ENCODE results near the gene FREM1. TPM values are rescaled to one million over a fixed set of nuclear protein-coding genes. Genes with fewer than 3 reads are reported as not detected.

Gene FREM1
- total RNA-seq, 1 donor from 2014 or later: 2.4 TPM

DNA sequence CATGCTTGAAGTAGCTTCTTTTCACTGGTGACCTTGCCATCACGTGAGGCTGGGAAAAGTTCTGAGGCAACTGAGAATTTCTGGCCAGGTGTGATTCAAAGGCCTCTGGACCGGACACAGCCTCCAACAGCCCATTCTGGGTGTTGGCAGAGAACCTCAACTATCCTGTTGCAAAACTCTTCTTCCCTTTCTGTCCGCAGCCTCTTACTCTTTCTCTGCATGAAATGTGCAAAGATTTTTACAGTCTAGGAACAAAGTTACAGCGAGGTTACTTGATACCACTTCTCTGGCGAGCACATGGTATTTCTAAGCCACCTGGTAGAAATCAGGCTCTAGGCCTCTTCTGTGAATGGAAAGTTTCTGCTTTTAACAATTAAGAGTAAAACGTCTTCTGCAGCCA lies 79.2 kb downstream of the FREM1 start:
- no peak for DNase-seq (ENCODE audit: low spot score)
- intact Hi-C loops (cut with DNase I): no loop called here

DNA sequence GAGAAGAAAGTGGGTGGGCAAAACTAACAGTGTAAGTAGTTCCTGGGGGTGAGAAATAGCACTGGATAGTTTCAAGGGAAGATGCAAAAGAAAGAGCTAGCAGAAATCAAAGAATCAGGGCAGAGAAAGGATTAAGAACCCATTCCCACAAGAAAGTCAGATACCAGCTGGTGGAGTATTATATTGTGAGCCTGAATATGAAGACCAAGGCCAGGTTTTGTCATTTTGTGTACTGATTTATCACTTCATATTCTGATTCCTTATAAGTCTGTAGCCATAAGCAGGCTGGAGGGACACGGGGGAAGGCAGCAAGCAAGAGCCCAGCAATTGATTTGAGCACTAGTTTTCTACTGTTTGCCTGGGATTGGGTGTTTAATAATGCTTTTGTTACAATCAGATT lies 80.2 kb downstream of the FREM1 start:
- no peak for DNase-seq (ENCODE audit: low spot score)
- intact Hi-C loops (cut with DNase I): no loop called here

DNA sequence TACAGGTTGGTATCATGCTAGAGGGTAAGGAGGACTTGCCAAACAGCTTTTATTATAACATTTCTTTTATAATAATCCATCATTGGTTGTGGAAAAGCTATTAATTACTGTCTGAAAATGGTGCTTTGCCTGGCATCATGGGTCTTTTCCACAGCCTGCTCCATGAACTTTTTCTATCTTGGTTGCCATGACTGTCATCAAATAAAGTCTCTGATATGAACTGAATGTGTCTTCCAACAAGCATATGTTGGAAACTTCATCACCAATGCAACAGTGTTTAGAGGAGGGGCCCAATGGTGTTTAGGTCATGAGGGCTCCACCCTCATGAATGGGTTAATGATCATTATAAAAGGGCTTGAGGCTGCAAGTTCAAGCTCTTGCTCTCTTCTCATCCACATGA lies 81.0 kb downstream of the FREM1 start:
- intact Hi-C loops (cut with DNase I): no loop called here
- DNase-seq (ENCODE audit: low spot score): no peak

DNA sequence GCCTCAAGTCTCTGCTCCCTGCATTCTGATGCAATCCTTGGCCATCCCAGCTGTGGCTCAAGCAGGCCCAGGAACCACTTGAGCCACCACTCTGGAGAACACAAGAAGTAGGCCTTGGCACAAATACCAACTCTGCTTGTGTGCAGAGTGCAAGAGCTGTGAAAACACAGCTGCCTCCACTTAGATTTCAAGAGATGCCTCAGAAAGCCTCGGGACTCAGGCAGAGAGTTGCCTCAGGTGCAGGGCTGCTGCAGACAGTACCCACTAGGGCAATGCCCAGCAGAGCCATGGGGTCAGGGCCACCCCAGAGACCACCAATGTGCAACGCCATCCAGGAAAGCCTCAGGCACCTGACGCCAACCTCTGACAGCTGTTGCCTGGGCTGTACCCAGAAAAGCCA lies 82.4 kb downstream of the FREM1 start:
- DNase-seq (ENCODE audit: low spot score): no peak
- intact Hi-C loops (cut with DNase I): no loop called here

DNA sequence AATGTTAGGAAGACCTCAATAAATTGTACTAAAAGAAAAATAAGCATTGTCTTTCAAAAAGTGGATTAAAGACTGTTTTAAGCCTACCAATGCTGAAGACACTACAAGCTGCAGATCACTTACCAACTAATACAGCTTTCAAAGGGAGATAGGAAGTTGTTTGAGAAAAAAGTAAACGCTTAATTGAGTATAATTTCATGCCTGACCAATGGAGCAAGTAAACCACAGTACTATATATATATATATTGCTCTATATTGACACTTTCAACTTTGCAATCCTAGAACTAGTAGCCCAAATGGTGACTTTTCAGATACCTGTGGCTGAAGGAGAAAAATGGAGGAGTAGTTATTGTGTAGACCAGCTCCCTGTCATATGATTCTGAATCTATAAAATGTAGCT lies 85.7 kb downstream of the FREM1 start:
- intact Hi-C loops (cut with DNase I): no loop called here
- DNase-seq (ENCODE audit: low spot score): no peak

DNA sequence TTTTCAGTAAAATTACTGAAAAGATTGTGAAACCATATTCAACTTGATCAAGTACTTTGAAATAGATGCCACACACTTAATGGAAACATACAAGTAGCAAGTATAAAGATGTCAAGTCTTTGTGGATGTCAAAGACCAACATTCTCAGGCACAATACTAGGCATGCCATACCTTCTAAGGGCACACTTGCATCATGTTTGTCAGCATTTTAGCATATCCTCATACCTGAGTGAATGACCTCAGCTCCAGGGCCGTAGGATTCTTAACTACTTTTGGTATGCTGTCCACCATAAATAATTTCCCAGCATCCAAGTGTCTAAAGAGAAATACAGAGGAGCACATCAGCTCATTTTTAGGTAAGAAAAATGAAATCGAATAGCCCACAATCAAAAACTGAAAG lies 86.4 kb downstream of the FREM1 start:
- DNase-seq (ENCODE audit: low spot score): no peak
- intact Hi-C loops (cut with DNase I): no loop called here

DNA sequence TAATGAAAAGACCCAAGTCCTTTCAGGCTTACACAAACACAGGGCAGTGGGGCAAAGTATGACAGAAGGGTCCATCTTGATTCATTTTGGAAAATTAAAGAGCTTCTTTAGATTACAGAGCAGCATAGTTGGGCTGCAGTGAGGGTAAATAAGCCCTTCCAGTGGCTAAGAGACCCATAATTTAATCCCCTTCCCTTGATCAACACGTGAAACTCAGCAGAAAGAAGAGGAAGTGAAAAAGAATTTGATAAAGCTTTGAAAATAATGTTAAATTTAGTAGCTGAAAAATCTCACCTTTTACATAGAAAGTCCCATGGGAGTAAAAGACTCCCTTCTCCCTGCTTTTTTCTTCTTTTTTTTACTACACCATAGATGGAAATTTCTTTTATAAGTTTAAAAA lies 87.6 kb downstream of the FREM1 start:
- no peak for DNase-seq (ENCODE audit: low spot score)
- intact Hi-C loops (cut with DNase I): no loop called here

DNA sequence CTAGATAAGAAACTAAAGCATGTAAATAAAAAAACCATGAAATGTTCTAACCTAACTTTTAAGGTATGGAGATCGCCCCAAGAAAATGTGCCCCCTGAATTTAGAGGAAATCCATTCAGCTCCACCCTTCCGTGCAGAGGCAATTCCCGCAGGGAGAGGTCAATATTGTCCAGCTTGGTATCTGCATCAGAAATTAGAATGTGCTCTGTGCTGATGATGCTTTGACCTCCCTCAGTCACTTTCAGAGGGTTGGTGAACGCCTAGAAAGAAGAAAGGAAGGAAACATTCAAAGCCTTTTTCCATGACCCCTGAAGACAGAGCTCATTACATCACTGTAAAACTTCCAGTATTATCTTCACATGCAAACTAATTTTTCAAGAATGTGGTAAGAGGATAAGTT lies 91.0 kb downstream of the FREM1 start:
- intact Hi-C loops (cut with DNase I): no loop called here
- DNase-seq (ENCODE audit: low spot score): no peak

DNA sequence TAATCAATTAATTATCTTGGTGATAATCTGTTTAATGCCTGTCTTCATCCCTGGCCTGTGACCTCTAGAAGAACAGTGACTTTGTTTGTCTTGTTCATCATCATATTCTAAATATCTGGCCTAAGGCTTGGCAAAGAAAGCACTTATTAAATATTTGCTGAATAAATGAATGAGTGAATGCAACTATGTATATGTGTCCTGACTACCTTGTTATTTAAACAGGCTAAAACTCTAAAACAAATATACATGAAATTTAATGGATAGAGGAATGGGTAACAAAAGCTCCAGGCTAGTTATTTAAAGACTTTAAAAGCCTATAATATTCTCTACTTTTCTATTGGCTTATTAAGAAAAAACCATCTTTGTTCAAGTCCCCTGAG lies 96.0 kb downstream of the FREM1 start:
- intact Hi-C loops (cut with DNase I): no loop called here
- DNase-seq (ENCODE audit: low spot score): no peak

DNA sequence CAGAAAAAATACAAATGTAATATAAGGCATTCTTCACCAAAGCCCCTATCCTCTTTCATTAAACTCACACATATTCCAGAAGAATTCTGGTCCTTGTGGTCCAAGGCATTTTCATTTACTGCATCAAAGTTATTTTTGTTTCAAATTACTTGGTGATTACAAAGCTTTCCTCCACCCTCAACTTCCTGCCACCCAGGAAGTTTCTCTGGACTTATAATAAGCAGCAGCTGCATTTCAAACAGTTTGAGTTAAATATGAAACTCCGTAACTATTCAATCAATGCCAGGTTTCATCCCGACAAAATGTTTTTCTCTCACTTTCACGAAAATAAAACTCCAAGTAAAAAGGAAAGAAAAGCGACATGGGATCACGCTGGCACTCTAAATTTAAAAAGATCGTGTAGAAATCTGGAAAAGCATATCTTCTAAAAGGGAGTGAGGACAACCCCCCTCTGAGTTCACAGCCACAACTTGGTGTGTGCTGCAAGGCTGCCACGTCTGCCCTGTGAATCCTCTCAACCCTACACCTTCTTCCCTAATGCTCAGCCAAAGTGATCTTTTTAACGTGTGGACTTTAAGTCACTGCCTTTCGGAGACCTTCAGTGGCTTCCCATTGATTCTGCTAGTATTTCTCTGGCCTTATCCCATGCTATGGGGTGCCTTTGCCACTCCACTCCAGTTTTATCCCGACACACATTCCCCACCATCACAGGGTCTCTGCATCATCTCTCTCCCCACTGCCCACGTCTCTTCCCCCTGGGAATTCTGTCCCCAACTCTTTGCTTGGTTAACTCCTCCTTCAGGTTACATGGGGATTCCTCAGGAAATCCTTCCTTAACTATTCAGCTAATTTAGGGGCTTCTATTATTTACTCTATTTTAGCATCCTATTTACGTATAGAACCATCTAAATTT lies 96.6 kb downstream of the FREM1 start:
- intact Hi-C loops (cut with DNase I): no loop called here
- no peak for DNase-seq (ENCODE audit: low spot score)

DNA sequence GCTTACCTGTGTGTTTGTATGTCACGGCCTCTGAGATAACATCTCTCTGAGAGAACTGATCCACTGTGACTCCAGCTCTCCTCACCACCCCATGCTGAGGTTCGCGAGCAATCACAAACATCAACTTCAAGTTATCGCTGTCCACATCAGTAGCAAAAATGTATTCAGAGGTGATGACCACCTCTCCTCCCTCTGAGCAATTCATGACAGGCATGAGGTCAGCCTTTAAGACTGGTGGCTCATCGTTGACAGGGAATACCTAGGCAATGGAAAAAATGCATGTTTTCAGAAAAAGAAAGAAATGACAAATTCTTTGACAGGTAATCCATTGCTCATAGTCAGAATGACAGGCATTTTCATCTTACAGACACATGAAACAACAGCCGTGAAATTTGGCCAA lies 97.4 kb downstream of the FREM1 start:
- DNase-seq (ENCODE audit: low spot score): no peak
- intact Hi-C loops (cut with DNase I): no loop called here

DNA sequence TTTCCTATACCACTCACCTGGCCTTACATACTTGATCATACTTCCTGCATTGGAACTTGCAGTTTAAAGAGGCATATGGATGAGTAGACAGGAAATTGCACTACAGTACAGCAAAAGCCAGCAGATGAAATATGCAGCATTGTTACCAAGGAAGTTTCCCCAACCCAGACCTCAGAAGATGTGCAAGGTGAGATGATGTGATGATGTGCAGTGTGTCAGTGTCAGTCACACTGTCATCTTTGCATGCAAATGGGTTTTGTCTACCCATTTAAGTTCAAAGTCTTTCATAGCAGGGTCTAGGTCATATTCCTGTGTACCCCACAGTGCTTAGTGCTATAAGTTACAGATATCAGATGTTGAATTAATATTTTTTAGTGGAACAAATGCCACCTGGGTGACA lies 98.4 kb downstream of the FREM1 start:
- no peak for DNase-seq (ENCODE audit: low spot score)
- intact Hi-C loops (cut with DNase I): no loop called here

DNA sequence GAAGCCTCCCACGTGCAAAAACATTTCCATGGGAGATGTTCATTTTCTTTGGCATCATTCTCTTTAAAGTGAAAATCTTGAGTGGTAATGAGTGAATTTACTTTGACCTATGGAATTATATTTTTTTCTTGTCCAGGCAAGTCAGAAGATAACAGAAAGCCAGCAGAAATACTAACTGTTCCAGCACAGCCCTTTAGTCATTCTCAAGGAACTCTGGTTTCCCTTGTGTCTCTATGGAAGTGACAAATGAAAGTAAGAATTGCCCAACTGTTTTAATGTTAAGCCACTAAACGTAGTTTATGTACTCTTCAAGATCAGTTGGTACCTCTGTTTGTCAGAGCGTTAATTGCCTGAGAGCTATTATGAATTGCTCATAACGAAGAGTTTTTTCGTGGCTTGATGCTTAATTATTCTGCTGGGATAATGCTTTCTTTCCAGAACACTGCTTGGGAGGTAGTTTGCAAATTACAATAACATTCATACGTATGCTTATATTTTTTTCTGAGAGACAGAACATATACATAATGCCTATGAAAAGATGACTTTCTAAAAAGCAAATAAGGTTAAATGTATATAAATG lies 103.2 kb downstream of the FREM1 start:
- no peak for DNase-seq (ENCODE audit: low spot score)
- intact Hi-C loops (cut with DNase I): no loop called here

DNA sequence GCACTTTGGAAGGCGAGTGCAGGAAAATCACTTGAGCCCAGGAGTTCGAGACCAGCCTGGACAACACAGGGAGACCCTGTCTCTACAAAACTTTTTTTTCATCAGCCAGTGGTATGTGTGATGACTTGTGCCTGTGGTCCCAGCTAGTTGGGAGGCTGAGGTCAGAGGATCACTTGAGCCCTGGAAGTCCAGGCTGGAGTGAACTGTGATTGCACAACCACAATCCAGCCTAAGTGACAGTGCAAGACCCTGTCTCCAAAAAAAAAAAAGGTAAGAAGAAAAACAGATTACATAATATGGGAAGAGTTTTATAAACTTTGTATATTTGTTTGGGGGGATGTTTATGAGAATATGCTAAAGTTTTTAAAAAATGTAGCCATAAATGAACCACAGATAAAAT lies 111.2 kb downstream of the FREM1 start:
- DNase-seq (ENCODE audit: low spot score): no peak
- intact Hi-C loops (cut with DNase I): no loop called here

DNA sequence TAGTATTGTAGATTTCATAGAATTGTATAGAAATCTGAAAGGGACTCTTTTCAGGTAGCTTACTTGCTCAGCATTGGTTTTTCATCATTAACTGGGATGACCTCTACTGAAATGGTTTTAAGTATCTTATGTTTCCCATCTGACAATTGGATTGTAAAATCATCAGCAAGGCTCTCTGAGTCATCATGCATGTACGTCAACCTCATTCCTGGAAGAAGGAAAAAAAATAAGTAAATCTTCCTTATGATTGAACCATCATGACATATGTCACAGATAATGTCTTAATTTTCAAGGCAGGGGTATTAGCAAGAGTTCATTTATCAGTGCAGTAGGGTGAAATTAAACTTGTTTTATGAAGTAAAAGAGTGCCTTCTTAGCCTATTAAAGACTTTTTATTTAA lies 112.8 kb downstream of the FREM1 start:
- no peak for DNase-seq (ENCODE audit: low spot score)
- intact Hi-C loops (cut with DNase I): no loop called here

DNA sequence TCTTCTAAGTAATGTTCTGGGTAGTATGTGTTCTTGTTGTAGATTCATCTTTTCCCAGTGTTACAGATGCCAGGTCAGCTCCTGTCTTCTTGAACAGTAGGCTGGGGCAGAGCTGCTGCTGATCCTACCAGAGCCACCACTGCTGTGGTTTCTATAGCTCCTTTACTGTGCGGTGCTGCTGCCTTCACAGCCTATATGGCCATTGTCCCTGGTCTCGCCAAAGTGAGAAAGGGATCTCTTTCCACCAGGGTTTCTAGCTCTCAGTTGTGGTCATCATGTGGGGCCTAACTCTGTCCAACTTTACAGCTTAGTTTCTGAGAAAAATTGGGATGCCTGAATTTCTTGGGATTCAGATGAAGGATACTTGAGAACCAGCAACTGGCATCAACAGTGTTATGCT lies 116.8 kb downstream of the FREM1 start:
- intact Hi-C loops (cut with DNase I): no loop called here
- no peak for DNase-seq (ENCODE audit: low spot score)

DNA sequence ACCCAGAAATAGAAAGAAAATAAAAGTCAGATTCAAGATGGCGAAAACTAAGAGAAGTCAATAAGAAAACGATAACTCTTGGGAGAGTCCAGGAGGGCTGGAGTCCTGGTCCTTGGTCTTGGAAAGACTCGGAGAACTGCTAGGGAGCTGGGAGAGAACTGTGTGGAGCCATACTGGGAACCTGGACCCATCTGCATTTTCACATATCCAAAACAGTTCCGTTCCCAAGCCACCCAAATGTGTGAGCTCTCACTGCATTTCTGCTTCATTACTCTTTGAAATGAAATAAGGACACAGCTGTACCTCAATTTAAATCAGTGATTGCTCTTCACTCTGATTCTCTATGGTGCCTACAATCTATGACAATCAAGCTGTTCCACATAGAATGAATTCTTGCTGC lies 119.6 kb downstream of the FREM1 start:
- DNase-seq (ENCODE audit: low spot score): no peak
- intact Hi-C loops (cut with DNase I): no loop called here

DNA sequence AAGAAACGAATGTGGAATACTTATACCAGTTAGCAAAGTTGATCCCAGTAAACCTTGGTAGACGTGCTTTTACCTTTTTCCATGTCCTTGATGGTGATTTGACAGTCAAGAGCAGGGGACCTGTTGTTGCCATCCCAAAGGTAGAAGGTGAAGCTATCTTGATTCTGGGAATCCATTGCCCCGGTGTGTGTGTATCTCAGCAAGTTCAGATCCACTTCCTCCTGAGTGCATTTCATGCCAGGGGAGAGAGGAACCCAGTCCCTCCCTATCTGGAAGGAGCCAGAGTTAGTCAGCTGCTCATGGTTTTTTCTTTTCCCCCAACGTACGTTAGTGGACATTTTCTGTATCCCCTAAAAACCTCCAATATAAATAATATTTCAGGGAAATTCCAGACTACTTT lies 121.4 kb downstream of the FREM1 start:
- intact Hi-C loops (cut with DNase I): no loop called here
- DNase-seq (ENCODE audit: low spot score): no peak

DNA sequence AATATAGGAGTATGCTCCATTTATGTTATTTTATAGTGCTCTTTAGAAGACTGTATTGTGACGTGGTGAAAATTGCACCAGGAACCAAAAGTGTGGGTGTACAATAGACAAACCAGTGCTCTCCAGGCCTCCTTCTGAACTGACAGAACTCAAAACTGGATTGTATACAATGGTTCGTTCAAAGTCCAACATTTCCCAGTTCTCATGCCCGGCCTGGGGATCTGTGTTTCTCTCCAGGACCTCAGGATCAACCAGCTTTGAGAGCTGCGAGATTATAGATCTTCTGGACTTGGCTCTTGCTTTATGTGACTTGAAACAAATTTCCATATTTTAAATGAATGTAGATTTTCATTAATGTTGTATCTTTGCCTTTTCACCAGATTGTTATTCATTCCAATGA lies 126.9 kb downstream of the FREM1 start:
- no peak for DNase-seq (ENCODE audit: low spot score)
- intact Hi-C loops (cut with DNase I): no loop called here

DNA sequence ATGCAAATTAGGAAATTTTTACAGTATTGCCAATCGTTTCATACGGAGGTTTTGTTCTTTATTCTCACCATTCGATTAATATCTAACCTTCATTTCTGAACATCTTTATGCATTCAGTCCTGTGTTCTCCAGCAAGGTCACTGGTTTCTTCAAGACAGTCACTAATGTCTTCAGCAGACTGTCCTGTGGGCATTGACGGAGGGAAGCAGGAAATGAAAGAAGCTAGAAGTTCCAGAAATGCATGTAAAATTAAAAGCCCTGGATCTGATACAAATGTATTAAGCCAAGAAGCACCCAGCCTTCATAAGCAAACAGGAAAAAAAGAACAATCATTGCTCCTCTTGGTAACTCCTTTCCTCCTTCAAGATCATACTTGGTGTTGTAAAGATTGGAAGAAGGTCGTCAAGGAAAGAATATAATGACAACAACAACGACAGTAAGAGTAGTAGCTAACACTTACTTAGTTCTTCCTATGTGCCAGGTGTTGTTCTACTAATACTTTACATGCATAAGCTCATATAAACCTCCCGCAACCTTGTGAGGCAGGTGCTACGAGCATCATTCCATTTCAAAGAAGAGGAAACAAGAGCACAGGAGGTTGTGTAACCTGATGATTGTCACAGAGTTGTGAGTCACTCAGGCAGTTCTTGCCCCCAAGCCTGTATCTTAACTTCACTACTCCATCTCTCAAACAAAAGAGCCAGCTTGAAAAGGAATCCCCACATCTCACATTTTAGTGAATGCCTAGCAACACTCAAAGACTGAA lies 127.8 kb downstream of the FREM1 start:
- no peak for DNase-seq (ENCODE audit: low spot score)
- intact Hi-C loops (cut with DNase I): no loop called here

DNA sequence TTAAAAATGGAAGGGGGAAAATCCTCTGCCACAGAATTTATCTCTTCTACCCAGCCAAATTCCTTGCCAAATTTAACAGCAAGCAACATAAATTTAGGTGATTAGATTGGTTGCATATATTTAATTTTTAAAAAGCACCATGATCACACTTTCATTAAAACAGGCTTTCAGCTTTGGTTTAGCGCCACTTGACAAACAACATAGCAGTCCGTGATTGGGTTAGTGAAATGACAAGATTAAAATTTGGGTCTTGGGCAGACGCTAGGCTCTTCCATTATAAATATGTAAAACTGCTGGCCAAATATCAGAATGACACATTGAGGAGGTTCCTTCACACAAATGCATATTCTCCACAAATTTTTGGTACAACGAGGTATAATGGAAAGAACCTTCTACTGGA lies 129.5 kb downstream of the FREM1 start:
- intact Hi-C loops (cut with DNase I): no loop called here
- no peak for DNase-seq (ENCODE audit: low spot score)

All from cardiac septum (tissue), 1 donor.